DOHH2 (cell line): ENCODE results near the gene PEMT.

ENCODE experiments used
- H3F3A ChIP-seq: fragments of 200-600 bp; sonication (generic), shearing (Covaris generic); 2 replicates; pipeline ENCODE4 v1.6.0; 2016; ENCODE audit warnings: antibody characterized with exemption, mild to moderate bottlenecking; ENCODE audit not compliant: control insufficient read depth, insufficient read depth
- H3K27ac ChIP-seq: fragments of 200-600 bp; sonication (generic); 2 replicates; pipeline ENCODE4 v1.5.1; 2014; ENCODE audit warnings: low read depth, mild to moderate bottlenecking, low read length, moderate library complexity
- H3K27me3 ChIP-seq: fragments of 200-600 bp; sonication (generic); 2 replicates; pipeline ENCODE4 v1.6.1; 2014; ENCODE audit warnings: mild to moderate bottlenecking, low read length, mixed read lengths; ENCODE audit not compliant: control insufficient read depth
- H3K36me3 ChIP-seq: fragments of 200-600 bp; sonication (generic); 2 replicates; pipeline ENCODE4 v1.6.1; 2014; ENCODE audit warnings: mild to moderate bottlenecking, low read length, moderate library complexity, mixed read lengths; ENCODE audit not compliant: control insufficient read depth
- H3K4me1 ChIP-seq: fragments of 200-600 bp; sonication (generic); 2 replicates; pipeline ENCODE4 v1.6.1; 2014; ENCODE audit warnings: mild to moderate bottlenecking, low read length, mixed read lengths; ENCODE audit not compliant: control insufficient read depth
- H3K4me2 ChIP-seq: fragments of 200-600 bp; sonication (generic); 2 replicates; pipeline ENCODE4 v1.6.0; 2014; ENCODE audit warnings: mild to moderate bottlenecking, low read length, moderate library complexity
- H3K4me3 ChIP-seq: fragments of 200-600 bp; sonication (generic); 2 replicates; pipeline ENCODE4 v1.5.1; 2014; ENCODE audit warnings: mild to moderate bottlenecking, low read length, mixed read lengths
- H3K79me2 ChIP-seq: fragments of 200-600 bp; sonication (generic); 2 replicates; pipeline ENCODE4 v1.6.1; 2014; ENCODE audit warnings: mild to moderate bottlenecking, low read length, mixed read lengths; ENCODE audit not compliant: control insufficient read depth
- H3K9me2 ChIP-seq: fragments of 200-600 bp; sonication (generic); replicated peaks from 2 replicates; pipeline ENCODE4 v1.6.1; 2014; ENCODE audit warnings: mild to moderate bottlenecking, low read length, mixed read lengths; ENCODE audit not compliant: control insufficient read depth
- H3K9me3 ChIP-seq: fragments of 200-600 bp; sonication (generic); 2 replicates; pipeline ENCODE4 v1.6.1; 2014; ENCODE audit warnings: antibody characterized with exemption, low read length, mixed read lengths; ENCODE audit not compliant: control insufficient read depth, insufficient read depth
- H4K20me1 ChIP-seq: fragments of 200-600 bp; sonication (generic); 2 replicates; pipeline ENCODE4 v1.6.0; 2014; ENCODE audit warnings: low read depth, mild to moderate bottlenecking, antibody characterized with exemption, low read length, moderate library complexity; ENCODE audit not compliant: control insufficient read depth, insufficient read depth
- EZH2phosphoT487 ChIP-seq: fragments of 200-600 bp; sonication (generic); IDR thresholded peaks from 2 replicates; pipeline ENCODE4 v1.6.1; 2017; ENCODE audit warnings: borderline replicate concordance, mild to moderate bottlenecking, antibody characterized with exemption, low read length, moderate library complexity, mixed read lengths
- TF ChIP-seq, protein P1 (sequence below): fragments of 200-600 bp; sonication (generic); IDR thresholded peaks from one replicate; pipeline ENCODE4 v1.5.1; 2014; ENCODE audit warnings: antibody characterized with exemption, mild to moderate bottlenecking, low read depth, low read length; ENCODE audit not compliant: poor library complexity, severe bottlenecking

PEMT gene

DNA sequence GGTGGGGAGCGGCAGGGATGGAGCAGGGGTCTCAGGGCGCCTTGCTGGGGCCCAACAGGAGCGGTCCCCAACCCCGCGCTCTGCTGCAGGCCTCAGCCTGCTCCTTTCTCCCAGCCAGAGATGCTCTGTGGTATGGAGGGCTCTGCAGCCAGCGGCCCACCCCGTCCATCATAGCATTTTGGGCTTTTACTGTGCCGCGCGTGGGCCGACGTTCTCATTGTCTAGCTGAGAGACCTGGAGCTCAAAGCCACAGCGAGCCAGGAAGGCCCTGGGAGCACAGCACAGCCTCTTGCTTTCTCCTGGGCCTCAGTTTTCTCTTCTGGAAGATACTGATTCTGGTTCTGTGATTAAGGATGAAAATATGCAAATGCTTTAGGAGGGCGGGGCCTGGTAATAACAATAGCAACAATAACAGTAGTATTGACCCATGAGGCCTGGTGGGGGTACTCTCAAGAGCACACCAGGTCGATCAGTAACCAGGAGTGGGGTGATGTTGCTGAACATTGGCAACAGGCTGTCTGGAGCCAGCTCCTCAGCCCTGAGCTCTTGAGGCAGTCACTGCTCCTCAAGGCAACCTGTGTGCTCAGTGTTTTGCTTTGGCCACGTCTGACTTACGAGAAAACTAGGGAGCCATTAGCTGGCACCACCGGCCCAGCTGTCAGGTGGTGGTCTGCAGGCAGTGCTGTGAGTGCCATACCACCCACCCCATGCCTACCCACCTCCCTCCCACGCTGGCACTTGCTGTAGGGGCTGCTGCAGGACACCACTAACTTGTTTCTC, 94.3 kb downstream of the PEMT start:
- H3K9me3 ChIP-seq = no peaks in the 10 kb centered on the region
- peak overlapping the region; percentile 73 for H3K4me3 ChIP-seq
- H3K79me2 ChIP-seq = no peaks in the 10 kb centered on the region
- 0 out of 2 replicates have a peak, but pooled peaks cover 8% of the 10 kb centered on the region for H4K20me1 ChIP-seq
- TF ChIP-seq, protein P1, sequence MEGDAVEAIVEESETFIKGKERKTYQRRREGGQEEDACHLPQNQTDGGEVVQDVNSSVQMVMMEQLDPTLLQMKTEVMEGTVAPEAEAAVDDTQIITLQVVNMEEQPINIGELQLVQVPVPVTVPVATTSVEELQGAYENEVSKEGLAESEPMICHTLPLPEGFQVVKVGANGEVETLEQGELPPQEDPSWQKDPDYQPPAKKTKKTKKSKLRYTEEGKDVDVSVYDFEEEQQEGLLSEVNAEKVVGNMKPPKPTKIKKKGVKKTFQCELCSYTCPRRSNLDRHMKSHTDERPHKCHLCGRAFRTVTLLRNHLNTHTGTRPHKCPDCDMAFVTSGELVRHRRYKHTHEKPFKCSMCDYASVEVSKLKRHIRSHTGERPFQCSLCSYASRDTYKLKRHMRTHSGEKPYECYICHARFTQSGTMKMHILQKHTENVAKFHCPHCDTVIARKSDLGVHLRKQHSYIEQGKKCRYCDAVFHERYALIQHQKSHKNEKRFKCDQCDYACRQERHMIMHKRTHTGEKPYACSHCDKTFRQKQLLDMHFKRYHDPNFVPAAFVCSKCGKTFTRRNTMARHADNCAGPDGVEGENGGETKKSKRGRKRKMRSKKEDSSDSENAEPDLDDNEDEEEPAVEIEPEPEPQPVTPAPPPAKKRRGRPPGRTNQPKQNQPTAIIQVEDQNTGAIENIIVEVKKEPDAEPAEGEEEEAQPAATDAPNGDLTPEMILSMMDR = no peak
- TF ChIP-seq EZH2phosphoT487 = no peak
- peak overlapping the region; percentile 97 for H3K4me2 ChIP-seq
- no peak overlapping the region for H3K27ac ChIP-seq
- peaks cover 19% of the 10 kb centered on the region for H3K4me1 ChIP-seq
- H3K27me3 ChIP-seq = peaks cover 24% of the 10 kb centered on the region
- no peaks in the 10 kb centered on the region for H3F3A ChIP-seq
- H3K9me2 ChIP-seq = no peaks in the 10 kb centered on the region
- peaks cover 4% of the 10 kb centered on the region; the same call in 1 of the 2 replicates for H3K36me3 ChIP-seq

DNA sequence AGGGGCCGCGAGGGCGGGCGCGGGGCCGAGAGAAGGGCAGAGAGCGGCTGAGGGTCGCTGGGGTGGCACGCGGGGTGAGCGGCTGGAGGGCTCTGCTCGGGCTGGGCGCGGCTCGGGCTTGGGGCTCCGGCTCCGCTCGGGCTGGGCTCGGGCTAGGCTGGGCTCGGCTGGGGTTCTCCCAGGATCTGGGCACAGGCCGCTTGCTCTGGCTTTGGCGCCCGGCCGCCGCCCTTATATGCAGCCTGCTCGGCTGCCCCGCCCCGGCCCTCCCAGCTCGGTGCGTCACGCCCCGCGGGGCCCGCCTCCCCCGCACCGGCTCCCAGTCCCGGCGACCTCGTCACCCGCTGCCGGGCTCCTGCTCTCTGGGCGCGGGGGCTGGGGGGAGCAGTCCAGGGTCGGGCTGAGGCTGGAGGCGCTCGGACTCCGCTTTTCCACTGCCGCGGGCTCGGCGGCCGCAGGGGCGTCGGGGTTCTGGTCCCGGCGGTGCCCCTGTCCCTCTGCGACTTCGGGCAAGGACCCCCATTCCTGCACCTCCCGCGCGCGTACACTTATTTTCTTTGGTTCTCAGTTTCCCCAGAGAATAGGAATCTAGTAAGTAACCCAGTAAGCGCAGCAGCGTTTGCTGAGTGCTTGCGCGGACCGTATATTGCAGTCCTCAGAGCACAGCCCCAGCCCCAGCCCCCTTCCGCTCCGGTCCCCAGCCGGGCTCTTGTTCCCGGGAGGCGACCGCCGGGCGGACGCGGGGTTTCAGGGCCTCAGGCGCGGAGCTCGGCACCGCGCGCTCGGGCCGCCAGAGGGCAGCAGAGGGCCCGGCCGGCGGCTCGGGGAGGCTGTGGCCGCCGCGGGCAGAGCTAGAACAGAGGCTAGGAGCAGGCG, 95.1 kb downstream of the PEMT start, which contains the start of gene RASD1:
Gene RASD1, minus strand, starts transcription at position 207 of the 876 bp plus-strand sequence. CDS start 214 bp downstream, outside the sequence.
- peak within 1 kb of the TSS; percentile 73 for H3K4me3 ChIP-seq
- H3K36me3 ChIP-seq = peaks cover 8% of the 10 kb centered on the region; the same call in 1 of the 2 replicates
- H3K27ac ChIP-seq = no peak within 1 kb of the TSS
- no peaks in the 10 kb centered on the region for H3K9me3 ChIP-seq
- peak; percentile 85; the same call in 1 of the 2 replicates for TF ChIP-seq EZH2phosphoT487
- TF ChIP-seq, protein P1 = peak; percentile 83
- no peaks in the 10 kb centered on the region for H3F3A ChIP-seq
- 0 out of 2 replicates have a peak, but pooled peaks cover 8% of the 10 kb centered on the region for H4K20me1 ChIP-seq
- H3K27me3 ChIP-seq = peaks cover 24% of the 10 kb centered on the region
- peaks cover 19% of the 10 kb centered on the region for H3K4me1 ChIP-seq
- H3K79me2 ChIP-seq = no peaks in the 10 kb centered on the region
- H3K9me2 ChIP-seq = no peaks in the 10 kb centered on the region
- peak within 1 kb of the TSS; percentile 97 for H3K4me2 ChIP-seq

DNA sequence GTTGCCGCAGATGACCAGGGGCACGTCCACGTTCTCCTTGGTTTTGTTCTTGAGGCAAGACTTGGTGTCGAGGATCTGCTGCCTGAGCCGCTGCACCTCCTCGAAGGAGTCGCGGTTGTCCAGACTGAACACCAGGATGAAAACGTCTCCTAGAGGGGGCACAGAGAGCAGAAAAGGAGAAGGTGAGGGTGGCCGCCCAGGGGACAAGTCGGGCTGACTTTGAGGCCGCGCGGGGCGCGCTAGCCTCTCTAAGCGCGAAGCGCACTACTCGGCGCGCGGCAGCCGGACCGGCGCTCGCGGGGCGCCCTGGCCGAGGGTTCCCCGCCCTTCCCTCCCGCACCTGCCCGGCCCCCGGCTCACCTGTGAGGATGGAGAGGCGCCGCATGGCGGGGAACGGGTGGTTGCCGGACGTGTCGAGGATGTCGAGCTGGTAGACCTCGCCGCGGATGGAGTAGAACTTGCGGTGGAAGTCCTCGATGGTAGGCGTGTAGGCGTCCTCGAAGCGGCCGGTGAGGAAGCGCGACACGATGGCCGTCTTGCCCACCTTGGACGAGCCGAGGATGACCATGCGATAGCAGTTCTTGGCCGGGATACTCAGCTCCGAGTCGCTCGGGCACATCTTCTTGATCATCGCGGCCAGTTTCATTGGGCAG, 95.8 kb downstream of the PEMT start:
- Histone ChIP-seq H3K9me2 (no peaks in the 10 kb centered on the region), H3F3A (no peaks in the 10 kb centered on the region), H3K4me2 (peak overlapping the region; percentile 97), H3K79me2 (no peaks in the 10 kb centered on the region), H3K36me3 (peaks cover 13% of the 10 kb centered on the region), H4K20me1 (0 out of 2 replicates have a peak, but pooled peaks cover 8% of the 10 kb centered on the region), H3K27me3 (peaks cover 24% of the 10 kb centered on the region), H3K27ac (no peak overlapping the region), H3K4me3 (peak overlapping the region; percentile 73), H3K9me3 (no peaks in the 10 kb centered on the region), H3K4me1 (peaks cover 19% of the 10 kb centered on the region)
- TF ChIP-seq, protein P1 = no peak
- no peak for TF ChIP-seq EZH2phosphoT487
